Endothelial cell (in vitro differentiated cells): Measurements from ENCODE around the gene SPDEF. TPM values are rescaled to one million over a fixed set of nuclear protein-coding genes. Genes with fewer than 3 reads are reported as not detected.

Experiments used
- DNase-seq: peaks from one replicate; pipeline ENCODE4 v3.0.0; 2021; ENCODE audit warnings: low spot score
- H3K27ac Mint-ChIP-seq: one replicate; pipeline ENCODE4 v1.8.0; 2021; ENCODE audit warnings: mixed read lengths, inconsistent platforms; ENCODE audit not compliant: unreplicated experiment
- H3K27me3 Mint-ChIP-seq: one replicate; pipeline ENCODE4 v1.8.0; 2021; ENCODE audit warnings: mild to moderate bottlenecking, moderate library complexity, mixed read lengths, inconsistent platforms; ENCODE audit not compliant: unreplicated experiment
- H3K36me3 Mint-ChIP-seq: one replicate; pipeline ENCODE4 v1.8.0; 2021; ENCODE audit warnings: mild to moderate bottlenecking, low read depth, mixed read lengths, inconsistent platforms; ENCODE audit not compliant: unreplicated experiment
- H3K4me1 Mint-ChIP-seq: one replicate; pipeline ENCODE4 v1.8.0; 2021; ENCODE audit warnings: mild to moderate bottlenecking, mixed read lengths, inconsistent platforms; ENCODE audit not compliant: unreplicated experiment
- H3K4me3 Mint-ChIP-seq: one replicate; pipeline ENCODE4 v1.8.0; 2021; ENCODE audit warnings: mild to moderate bottlenecking, mixed read lengths, inconsistent platforms; ENCODE audit not compliant: unreplicated experiment
- H3K9me3 Mint-ChIP-seq: one replicate; pipeline ENCODE4 v1.8.0; 2021; ENCODE audit warnings: mixed read lengths, inconsistent platforms; ENCODE audit not compliant: unreplicated experiment
- total RNA-seq: library from RNA; stranded (reverse); fragmentation: NEBNext Ultra II Directional; extraction: Animal tissue kit (Norgen Biotek cat#: 25700); gene quantifications from one replicate; pipeline ENCODE4 v1.2.1, GENCODE V29; 2021; ENCODE audit not compliant: unreplicated experiment
- TF ChIP-seq, protein P1 (sequence below): fragments of 200-600 bp; sonication (generic); IDR thresholded peaks from one replicate; pipeline ENCODE4 v1.5.0; 2021; ENCODE audit warnings: antibody characterized with exemption; ENCODE audit not compliant: unreplicated experiment

Gene SPDEF
- total RNA-seq, 1 donor from 2014 or later: not detected

DNA sequence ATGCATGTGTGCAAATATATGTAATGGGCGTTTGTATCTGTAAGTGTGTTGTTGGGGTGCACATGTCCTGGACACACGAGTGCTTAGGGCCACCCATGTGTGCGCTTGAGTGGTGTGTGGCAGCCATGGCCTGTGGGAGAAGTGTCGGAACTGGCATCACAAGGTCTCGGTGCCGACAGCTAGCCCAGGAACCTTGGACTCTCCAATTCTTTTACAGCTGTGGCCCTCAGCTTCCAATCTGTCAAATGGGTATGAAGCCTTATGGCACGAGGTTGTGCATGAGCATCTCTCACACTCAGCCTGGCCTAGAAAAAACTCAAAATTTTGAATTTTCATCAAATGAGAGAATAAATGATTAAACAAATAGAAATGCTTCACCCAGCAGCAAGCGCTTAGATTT lies 42.0 kb downstream of the SPDEF start:
- Mint-ChIP-seq H3K27ac (no peak overlapping the region), H3K27me3 (peaks cover 15% of the 10 kb centered on the region), H3K36me3 (no peaks in the 10 kb centered on the region), H3K4me1 (peaks cover 4% of the 10 kb centered on the region), H3K4me3 (peak overlapping the region; percentile 89), H3K9me3 (no peaks in the 10 kb centered on the region)
- TF ChIP-seq, protein P1, sequence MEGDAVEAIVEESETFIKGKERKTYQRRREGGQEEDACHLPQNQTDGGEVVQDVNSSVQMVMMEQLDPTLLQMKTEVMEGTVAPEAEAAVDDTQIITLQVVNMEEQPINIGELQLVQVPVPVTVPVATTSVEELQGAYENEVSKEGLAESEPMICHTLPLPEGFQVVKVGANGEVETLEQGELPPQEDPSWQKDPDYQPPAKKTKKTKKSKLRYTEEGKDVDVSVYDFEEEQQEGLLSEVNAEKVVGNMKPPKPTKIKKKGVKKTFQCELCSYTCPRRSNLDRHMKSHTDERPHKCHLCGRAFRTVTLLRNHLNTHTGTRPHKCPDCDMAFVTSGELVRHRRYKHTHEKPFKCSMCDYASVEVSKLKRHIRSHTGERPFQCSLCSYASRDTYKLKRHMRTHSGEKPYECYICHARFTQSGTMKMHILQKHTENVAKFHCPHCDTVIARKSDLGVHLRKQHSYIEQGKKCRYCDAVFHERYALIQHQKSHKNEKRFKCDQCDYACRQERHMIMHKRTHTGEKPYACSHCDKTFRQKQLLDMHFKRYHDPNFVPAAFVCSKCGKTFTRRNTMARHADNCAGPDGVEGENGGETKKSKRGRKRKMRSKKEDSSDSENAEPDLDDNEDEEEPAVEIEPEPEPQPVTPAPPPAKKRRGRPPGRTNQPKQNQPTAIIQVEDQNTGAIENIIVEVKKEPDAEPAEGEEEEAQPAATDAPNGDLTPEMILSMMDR: no peak
- no peak for DNase-seq

DNA sequence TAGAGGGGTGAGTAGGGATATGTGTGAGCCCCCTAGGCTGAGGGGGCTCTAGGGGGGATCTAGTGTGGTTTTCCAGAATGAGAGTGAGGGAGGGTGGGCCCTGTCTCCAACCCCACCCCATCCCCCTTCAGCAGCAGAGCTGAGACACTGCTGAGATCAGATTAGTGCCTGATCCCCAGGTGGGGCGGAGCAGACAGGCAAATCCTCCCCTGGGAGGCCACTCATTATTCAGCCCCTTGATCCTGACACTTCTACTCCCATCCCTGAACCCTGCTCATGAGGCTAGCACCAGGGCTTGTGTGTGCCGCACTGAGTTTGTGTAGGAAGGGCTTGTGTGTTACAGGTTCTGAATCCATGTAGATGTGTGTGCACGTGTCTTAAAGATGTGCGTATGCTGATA lies 42.5 kb downstream of the SPDEF start:
- H3K4me3 Mint-ChIP-seq: no peak overlapping the region

DNA sequence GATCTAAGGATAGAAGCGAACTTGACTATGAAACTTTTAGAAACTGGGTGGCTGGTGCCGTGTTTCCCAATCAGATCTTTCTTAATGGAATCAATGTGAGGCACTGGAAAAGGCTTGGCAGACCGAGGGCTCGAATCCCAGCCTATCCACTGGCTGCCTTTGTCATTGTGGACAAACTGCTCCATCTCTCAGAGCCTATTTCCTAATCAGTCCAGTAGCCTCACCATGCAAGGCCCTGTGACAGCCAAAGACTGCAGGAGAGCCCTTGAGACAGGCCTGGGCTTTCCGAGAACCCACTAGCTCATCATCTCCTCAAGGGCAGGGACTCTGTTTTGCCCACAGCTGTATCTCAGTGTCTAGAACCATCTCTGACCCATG lies 43.4 kb downstream of the SPDEF start:
- Mint-ChIP-seq H3K9me3 (no peaks in the 10 kb centered on the region), H3K27ac (no peak overlapping the region), H3K36me3 (no peaks in the 10 kb centered on the region), H3K4me1 (peaks cover 4% of the 10 kb centered on the region), H3K27me3 (peaks cover 14% of the 10 kb centered on the region), H3K4me3 (no peak overlapping the region)
- TF ChIP-seq, protein P1: no peak
- DNase-seq: no peak

More for the DNA sequence above, 42.5 kb downstream of the SPDEF start:
- H3K9me3 Mint-ChIP-seq: no peaks in the 10 kb centered on the region
- no peak for DNase-seq
- no peak overlapping the region for H3K27ac Mint-ChIP-seq
- H3K27me3 Mint-ChIP-seq: peaks cover 14% of the 10 kb centered on the region
- peaks cover 4% of the 10 kb centered on the region for H3K4me1 Mint-ChIP-seq
- no peaks in the 10 kb centered on the region for H3K36me3 Mint-ChIP-seq
- TF ChIP-seq, protein P1: no peak

DNA sequence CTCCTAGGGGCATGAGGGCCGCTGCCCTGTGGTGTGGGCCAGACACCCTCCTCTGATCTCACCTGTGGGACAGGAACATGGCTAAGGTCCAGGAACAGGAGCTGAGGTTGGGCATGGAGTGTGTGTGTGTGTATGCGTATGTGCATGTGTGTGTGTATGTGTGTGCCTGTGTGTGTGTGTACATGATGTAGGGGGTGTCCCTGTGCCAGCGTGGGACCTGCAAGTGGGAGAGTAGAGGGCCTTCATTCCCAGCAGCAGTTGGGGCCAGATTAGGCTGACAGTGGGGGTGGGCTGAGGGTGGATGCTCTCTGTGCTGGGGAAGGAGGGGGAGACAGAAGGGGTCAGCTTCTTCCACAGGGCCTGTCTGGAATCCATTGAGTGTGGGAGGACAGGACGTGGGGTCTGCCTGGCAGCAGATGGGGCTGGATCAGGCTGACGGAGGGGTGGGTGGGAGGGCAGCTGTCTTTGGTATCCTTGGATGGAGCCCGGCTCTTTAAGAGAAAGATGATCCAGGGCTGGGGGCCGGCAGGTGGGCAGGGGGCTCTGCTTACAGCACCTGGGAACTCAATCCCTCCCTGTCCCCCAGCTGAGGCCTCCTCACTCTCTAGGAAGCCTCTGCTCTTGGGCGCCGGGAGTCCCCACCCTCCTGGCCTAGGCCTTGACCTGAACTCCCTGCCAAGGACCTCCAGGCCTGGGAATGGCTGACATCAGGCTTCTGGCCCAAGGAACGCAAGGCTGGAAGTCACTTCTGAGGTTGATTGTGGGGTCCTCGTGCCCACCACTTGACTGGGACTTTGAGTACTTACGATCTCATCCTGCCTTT lies 44.0 kb downstream of the SPDEF start:
- H3K27ac Mint-ChIP-seq: no peak overlapping the region
- no peak for DNase-seq
- no peaks in the 10 kb centered on the region for H3K9me3 Mint-ChIP-seq
- H3K4me3 Mint-ChIP-seq: no peak overlapping the region
- TF ChIP-seq, protein P1: no peak
- peaks cover 12% of the 10 kb centered on the region for H3K27me3 Mint-ChIP-seq
- peaks cover 4% of the 10 kb centered on the region for H3K4me1 Mint-ChIP-seq
- no peaks in the 10 kb centered on the region for H3K36me3 Mint-ChIP-seq

DNA sequence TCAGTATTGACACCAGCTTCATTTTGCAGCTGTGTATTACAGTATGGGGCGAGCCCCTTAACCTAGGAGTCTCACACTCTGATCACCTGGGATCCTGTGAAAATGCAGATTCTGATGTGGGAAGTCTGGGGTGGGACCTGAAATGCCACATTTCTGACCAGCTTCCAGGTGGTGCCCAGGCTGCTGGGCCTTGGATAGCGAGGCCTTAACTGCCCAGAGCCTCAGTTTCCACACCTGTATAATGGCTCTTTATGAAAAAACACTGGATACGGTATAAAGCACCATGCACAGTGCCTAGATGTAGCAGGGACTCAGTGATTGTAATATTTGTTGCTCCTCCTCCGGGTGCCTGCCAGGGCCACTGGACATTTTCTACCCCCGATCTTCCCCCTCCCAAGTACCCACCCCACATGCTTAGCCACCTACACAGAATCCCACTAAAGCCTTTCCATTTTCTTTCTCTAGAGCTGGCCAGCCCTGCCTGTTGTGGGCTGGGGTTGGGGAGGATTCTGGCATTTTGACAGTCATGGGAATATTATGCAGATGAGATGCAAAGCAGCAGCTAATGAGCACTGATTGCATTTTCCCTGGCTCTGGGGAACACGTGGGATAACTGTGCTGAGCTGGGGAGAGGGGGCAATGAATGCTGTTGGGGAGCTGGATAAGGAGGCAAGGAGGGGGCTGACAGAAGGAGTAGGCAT lies 44.8 kb downstream of the SPDEF start:
- H3K4me3 Mint-ChIP-seq: no peak overlapping the region
- H3K36me3 Mint-ChIP-seq: no peaks in the 10 kb centered on the region
- H3K9me3 Mint-ChIP-seq: no peaks in the 10 kb centered on the region
- H3K27ac Mint-ChIP-seq: no peak overlapping the region
- peaks cover 4% of the 10 kb centered on the region for H3K4me1 Mint-ChIP-seq
- DNase-seq: no peak
- TF ChIP-seq, protein P1: no peak
- H3K27me3 Mint-ChIP-seq: peaks cover 10% of the 10 kb centered on the region
